H9 (cell line): ENCODE measurements around the gene ANKRD40. TPM values are rescaled to one million over a fixed set of nuclear protein-coding genes. Genes with fewer than 3 reads are reported as not detected.

Source experiments
- DNase-seq: peaks from one replicate; pipeline ENCODE4 v3.0.0-alpha.2; 2017
- H2AFZ ChIP-seq: one replicate; pipeline ENCODE4 v1.6.1; 2013; ENCODE audit warnings: mild to moderate bottlenecking, low read length, control low read depth, moderate library complexity
- H2AK5ac ChIP-seq: 2 replicates; pipeline ENCODE4 v1.6.1; 2013; ENCODE audit warnings: low read length, control low read depth, mixed read lengths; ENCODE audit not compliant: insufficient read length
- H2BK120ac ChIP-seq: one replicate; pipeline ENCODE4 v1.6.1; 2013; ENCODE audit warnings: low read depth, mild to moderate bottlenecking, low read length, control low read depth, inconsistent platforms; ENCODE audit not compliant: poor library complexity, severe bottlenecking
- H2BK12ac ChIP-seq: 2 replicates; pipeline ENCODE4 v1.6.1; 2013; ENCODE audit warnings: low read length, control low read depth, mixed read lengths, low read depth; ENCODE audit not compliant: insufficient read length
- H2BK15ac ChIP-seq: 2 replicates; pipeline ENCODE4 v1.6.1; 2013; ENCODE audit warnings: low read depth, low read length, control low read depth
- H2BK20ac ChIP-seq: one replicate; pipeline ENCODE4 v1.6.1; 2013; ENCODE audit warnings: low read depth, mild to moderate bottlenecking, low read length, control low read depth, inconsistent platforms; ENCODE audit not compliant: poor library complexity, severe bottlenecking
- H2BK5ac ChIP-seq: 2 replicates; pipeline ENCODE4 v1.6.1; 2013; ENCODE audit warnings: low read length, control low read depth, mixed read lengths; ENCODE audit not compliant: insufficient read length
- H3K14ac ChIP-seq: 2 replicates; pipeline ENCODE4 v1.6.1; 2013; ENCODE audit warnings: low read length, control low read depth; ENCODE audit not compliant: insufficient read depth
- H3K18ac ChIP-seq: 2 replicates; pipeline ENCODE4 v1.6.1; 2013; ENCODE audit warnings: low read depth, mild to moderate bottlenecking, mixed read lengths, low read length, control low read depth; ENCODE audit not compliant: insufficient read length
- H3K23ac ChIP-seq: 2 replicates; pipeline ENCODE4 v1.6.1; 2013; ENCODE audit warnings: low read length, control low read depth, mixed read lengths, low read depth; ENCODE audit not compliant: insufficient read length
- H3K23me2 ChIP-seq: 2 replicates; pipeline ENCODE4 v1.6.1; 2013; ENCODE audit warnings: low read depth, mild to moderate bottlenecking, mixed read lengths, low read length, control low read depth; ENCODE audit not compliant: insufficient read length, poor library complexity, severe bottlenecking
- H3K27ac ChIP-seq: 2 replicates; pipeline ENCODE4 v1.5.1; 2013; ENCODE audit warnings: low read length, control low read depth, mixed read lengths, low read depth; ENCODE audit not compliant: insufficient read length
- H3K27me3 ChIP-seq: 2 replicates; pipeline ENCODE4 v1.6.1; 2013; ENCODE audit warnings: low read length, control low read depth, inconsistent platforms; ENCODE audit not compliant: insufficient read depth
- H3K4ac ChIP-seq: 2 replicates; pipeline ENCODE4 v1.6.1; 2013; ENCODE audit warnings: low read depth, mild to moderate bottlenecking, control low read depth, inconsistent platforms, low read length, moderate library complexity
- H3K4me1 ChIP-seq: 2 replicates; pipeline ENCODE4 v1.6.1; 2013; ENCODE audit warnings: low read length, control low read depth, inconsistent platforms; ENCODE audit not compliant: insufficient read depth
- H3K4me2 ChIP-seq: 2 replicates; pipeline ENCODE4 v1.6.1; 2013; ENCODE audit warnings: low read length, control low read depth, mixed read lengths; ENCODE audit not compliant: insufficient read length, insufficient read depth
- H3K56ac ChIP-seq: 2 replicates; pipeline ENCODE4 v1.6.1; 2013; ENCODE audit warnings: low read depth, mild to moderate bottlenecking, mixed read lengths, low read length, control low read depth; ENCODE audit not compliant: insufficient read length
- H3K79me1 ChIP-seq: 2 replicates; pipeline ENCODE4 v1.6.1; 2013; ENCODE audit warnings: low read depth, mild to moderate bottlenecking, moderate library complexity, low read length, control low read depth, inconsistent platforms; ENCODE audit not compliant: insufficient read depth, poor library complexity, severe bottlenecking
- H3K79me2 ChIP-seq: 2 replicates; pipeline ENCODE4 v1.6.1; 2013; ENCODE audit warnings: low read length, control low read depth, inconsistent platforms; ENCODE audit not compliant: insufficient read depth
- H3K9ac ChIP-seq: 2 replicates; pipeline ENCODE4 v1.6.1; 2013; ENCODE audit warnings: low read length, control low read depth, mixed read lengths; ENCODE audit not compliant: insufficient read length; ENCODE audit errors: extremely low read depth
- H3K9me3 ChIP-seq: one replicate; pipeline ENCODE4 v1.6.1; 2013; ENCODE audit warnings: low read depth, low read length, inconsistent platforms; ENCODE audit not compliant: control insufficient read depth
- H3T11ph ChIP-seq: one replicate; pipeline ENCODE4 v1.6.1; 2013; ENCODE audit warnings: mild to moderate bottlenecking, low read length, control low read depth, inconsistent platforms
- H4K20me1 ChIP-seq: one replicate; pipeline ENCODE4 v1.6.1; 2013; ENCODE audit not compliant: control insufficient read depth, insufficient read length, insufficient read depth
- H4K5ac ChIP-seq: 2 replicates; pipeline ENCODE4 v1.6.1; 2013; ENCODE audit warnings: low read depth, mild to moderate bottlenecking, mixed read lengths, low read length, control low read depth; ENCODE audit not compliant: insufficient read length
- H4K8ac ChIP-seq: replicated peaks from 2 replicates; pipeline ENCODE4 v1.6.1; 2013; ENCODE audit warnings: low read length, control low read depth, mixed read lengths, low read depth; ENCODE audit not compliant: insufficient read length
- H4K91ac ChIP-seq: 2 replicates; pipeline ENCODE4 v1.6.1; 2013; ENCODE audit warnings: low read depth, mild to moderate bottlenecking, moderate library complexity, mixed read lengths, low read length, control low read depth; ENCODE audit not compliant: insufficient read length
- H3K27ac Mint-ChIP-seq, 3 experiments: 2 replicates in 2 of 3; 3 replicates in 1 of 3; pipeline ENCODE4 v1.8.0; 2020 to 2021; ENCODE audit warnings: mixed read lengths in 3 of 3, mild to moderate bottlenecking in 1 of 3, moderate library complexity in 1 of 3
- H3K27me3 Mint-ChIP-seq: 2 replicates; pipeline ENCODE4 v1.8.0; 2021; ENCODE audit warnings: low read depth, mild to moderate bottlenecking, moderate library complexity, mixed read lengths
- H3K36me3 Mint-ChIP-seq, 3 experiments: 2 replicates in 2 of 3; 3 replicates in 1 of 3; pipeline ENCODE4 v1.8.0; 2020 to 2021; ENCODE audit warnings: low read depth in 3 of 3, mixed read lengths in 3 of 3; ENCODE audit not compliant: insufficient read depth in 1 of 3
- H3K4me1 Mint-ChIP-seq, 2 experiments: 2 replicates each; pipeline ENCODE4 v1.8.0; 2020; ENCODE audit warnings: mixed read lengths in 2 of 2
- H3K4me3 Mint-ChIP-seq, 2 experiments: 2 replicates in 1 of 2; 3 replicates in 1 of 2; pipeline ENCODE4 v1.8.0; 2020 to 2021; ENCODE audit warnings: mild to moderate bottlenecking in 2 of 2, mixed read lengths in 2 of 2, moderate library complexity in 1 of 2
- H3K9me3 Mint-ChIP-seq, 2 experiments: 2 replicates in 1 of 2; 3 replicates in 1 of 2; pipeline ENCODE4 v1.8.0; 2020; ENCODE audit warnings: mild to moderate bottlenecking in 2 of 2, mixed read lengths in 2 of 2, moderate library complexity in 1 of 2
- CTCF ChIP-seq: fragments of 200-600 bp; sonication (generic); conservative IDR thresholded peaks from 3 replicates; pipeline ENCODE4 v1.8.0; 2021; ENCODE audit warnings: antibody characterized with exemption, mild to moderate bottlenecking
- WGBS: extraction: QIAGEN DNeasy Blood & Tissue Kit; methylation state at CpG from one replicate; pipeline ENCODE4 v1.1.7; 2013; ENCODE audit warnings: missing lambda C conversion rate, low lambda C conversion rate, mixed read lengths; ENCODE audit not compliant: insufficient read length; ENCODE audit errors: extremely low coverage; 5-methylcytosine and 5-hydroxymethylcytosine counted together
- total RNA-seq: library from RNA; stranded (reverse); gene quantifications from 2 replicates; pipeline ENCODE4 v1.2.1, GENCODE V29; 2021

Gene ANKRD40
- total RNA-seq, 1 experiment from 2014 or later: 54.3 TPM

- DNase-seq: no peak
- no peak overlapping the region for H2BK120ac ChIP-seq
- no CpG with 5 or more reads among the region's 3 CpGs for WGBS
- peaks cover 27 to 81% (median 74%) of the 10 kb centered on the region in 3 experiments; a peak in 6 of 7 replicates for H3K36me3 Mint-ChIP-seq
- no peak overlapping the region for H2BK5ac ChIP-seq
- TF ChIP-seq CTCF: no peak
- no peaks in the 10 kb centered on the region for H3K23me2 ChIP-seq
- H3K27me3 Mint-ChIP-seq: no peaks in the 10 kb centered on the region
- no peak overlapping the region for H3K18ac ChIP-seq
- no peaks in the 10 kb centered on the region for H3K9me3 Mint-ChIP-seq
- H3K4ac ChIP-seq: no peak overlapping the region
- no peak overlapping the region for H4K91ac ChIP-seq
- H3K56ac ChIP-seq: no peak overlapping the region
- H3K27ac ChIP-seq: no peak overlapping the region
- no peak overlapping the region for H2AK5ac ChIP-seq
- H3K27ac Mint-ChIP-seq: no peak overlapping the region
- H3K14ac ChIP-seq: no peak overlapping the region
- no peak overlapping the region for H3K4me3 Mint-ChIP-seq
- H3K23ac ChIP-seq: no peak overlapping the region
- H3K4me2 ChIP-seq: no peak overlapping the region
- no peaks in the 10 kb centered on the region for H3K27me3 ChIP-seq
- H4K5ac ChIP-seq: no peak overlapping the region
- no peaks in the 10 kb centered on the region for H3K4me1 ChIP-seq
- H2BK15ac ChIP-seq: no peak overlapping the region
- H3K9me3 ChIP-seq: no peaks in the 10 kb centered on the region
- no peaks in the 10 kb centered on the region for H3K4me1 Mint-ChIP-seq
- no peak overlapping the region for H3K9ac ChIP-seq
- no peak overlapping the region for H4K8ac ChIP-seq
- H3K79me1 ChIP-seq: no peaks in the 10 kb centered on the region
- H4K20me1 ChIP-seq: no peaks in the 10 kb centered on the region
- no peak overlapping the region for H3T11ph ChIP-seq
- no peak overlapping the region for H2BK20ac ChIP-seq
- no peaks in the 10 kb centered on the region for H3K79me2 ChIP-seq
- H2AFZ ChIP-seq: no peak overlapping the region
- H2BK12ac ChIP-seq: no peak overlapping the region
Measured at GRCh38 chr17:50697062-50697461, 10.7 kb downstream of the ANKRD40 start.
